ENCODE results near the gene WDR45.

GRCh38 chrX:49117581-49117980, 37.9 kb upstream of the WDR45 start:
- TF ChIP-seq, protein P1, sequence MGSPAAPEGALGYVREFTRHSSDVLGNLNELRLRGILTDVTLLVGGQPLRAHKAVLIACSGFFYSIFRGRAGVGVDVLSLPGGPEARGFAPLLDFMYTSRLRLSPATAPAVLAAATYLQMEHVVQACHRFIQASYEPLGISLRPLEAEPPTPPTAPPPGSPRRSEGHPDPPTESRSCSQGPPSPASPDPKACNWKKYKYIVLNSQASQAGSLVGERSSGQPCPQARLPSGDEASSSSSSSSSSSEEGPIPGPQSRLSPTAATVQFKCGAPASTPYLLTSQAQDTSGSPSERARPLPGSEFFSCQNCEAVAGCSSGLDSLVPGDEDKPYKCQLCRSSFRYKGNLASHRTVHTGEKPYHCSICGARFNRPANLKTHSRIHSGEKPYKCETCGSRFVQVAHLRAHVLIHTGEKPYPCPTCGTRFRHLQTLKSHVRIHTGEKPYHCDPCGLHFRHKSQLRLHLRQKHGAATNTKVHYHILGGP (tag by site-specific recombination; IDR thresholded peaks at IDR 0.05): no peak
- no peak for TF ChIP-seq ZNF274 (IDR thresholded peaks at IDR 0.05; ENCODE audit: low read length)
- TF ChIP-seq ZNF274 (tag by site-specific recombination; IDR thresholded peaks at IDR 0.05; ENCODE audit: borderline replicate concordance): no peak
- TF ChIP-seq HOXA7 (CRISPR knock-in tag; IDR thresholded peaks at IDR 0.05; ENCODE audit: borderline replicate concordance): no peak
- no peak for TF ChIP-seq PRDM1 (tag by site-specific recombination; IDR thresholded peaks at IDR 0.05)

Data from HEK293 (cell line).